ENCODE results near the gene PRKD2. TPM values are rescaled to one million over a fixed set of nuclear protein-coding genes. Genes with fewer than 3 reads are reported as not detected.

The PRKD2 gene
- total and polyA plus RNA-seq, 2 experiments from 2014 or later = 53.8 to 68.0 TPM

DNA sequence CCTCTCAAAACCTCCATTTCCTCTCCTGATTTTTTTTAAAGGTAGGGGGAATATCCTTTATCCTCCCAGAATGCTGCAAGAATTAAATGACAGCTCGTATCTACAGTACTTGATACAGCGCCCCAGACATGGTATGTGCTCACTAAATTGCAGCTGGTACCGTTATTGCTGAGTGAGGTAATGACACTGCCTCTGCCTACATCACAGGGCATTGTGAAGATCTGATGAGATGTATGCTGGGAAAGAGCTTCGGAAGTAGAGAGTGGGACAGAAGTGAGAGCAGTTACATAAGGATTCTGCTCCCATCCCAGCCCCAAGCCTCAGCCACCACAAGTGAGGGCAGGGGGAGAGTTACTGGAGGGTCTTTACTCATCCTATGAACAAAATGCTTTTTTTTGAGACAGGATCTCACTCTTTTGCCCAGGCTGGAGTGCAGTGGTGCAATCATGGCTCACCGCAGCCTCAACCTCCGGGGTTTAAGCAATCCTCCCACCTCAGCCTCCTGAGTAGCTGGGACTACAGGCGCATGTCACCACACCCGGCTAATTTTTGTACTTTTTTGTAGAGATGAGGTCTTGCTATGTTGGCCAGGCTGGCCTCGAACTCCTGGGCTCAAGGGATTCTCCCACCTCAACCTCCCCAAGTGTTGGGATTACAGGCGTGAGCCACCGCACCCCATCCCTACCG, 27.2 kb upstream of the PRKD2 start:
- Histone ChIP-seq H2AFZ (no peak overlapping the region), H3K27me3 (ENCODE audit: insufficient read depth) (no peaks in the 10 kb centered on the region), H3K4me1 (ENCODE audit: insufficient read depth) (peaks cover 10% of the 10 kb centered on the region; the same call in 1 of the 2 replicates), H3K27ac (ENCODE audit: low read depth) (no peak overlapping the region), H3K4me2 (peak overlapping the region; percentile 98; the same call in 1 of the 2 replicates), H3K4me3 (peak overlapping the region; percentile 93), H3K9me2 (ENCODE audit: insufficient read depth) (no peaks in the 10 kb centered on the region), H3K36me3 (ENCODE audit: insufficient read depth) (peaks cover 4% of the 10 kb centered on the region; the same call in 1 of the 2 replicates), H3F3A (replicated peaks; ENCODE audit: low read depth) (0 out of 2 replicates have a peak, but pooled peaks cover 14% of the 10 kb centered on the region), H4K20me1 (replicated peaks; ENCODE audit: insufficient read depth) (peaks cover 60% of the 10 kb centered on the region), H3K79me2 (replicated peaks; ENCODE audit: insufficient read depth) (peaks cover 66% of the 10 kb centered on the region)
- ATAC-seq (no peak), DNase-seq (ENCODE audit: low spot score) (no peak)
- peaks cover 28% of the 10 kb centered on the region for H3K27me3 Mint-ChIP-seq (ENCODE audit: insufficient read depth, low read depth, poor library complexity)
- H3K4me3 Mint-ChIP-seq = peak overlapping the region; percentile 98
- H3K9me3 Mint-ChIP-seq = no peaks in the 10 kb centered on the region; the same call in 1 of the 3 replicates
- H3K4me1 Mint-ChIP-seq = peaks cover 55% of the 10 kb centered on the region
- peaks cover 33% of the 10 kb centered on the region for H3K36me3 Mint-ChIP-seq (ENCODE audit: low read depth)
- TF ChIP-seq EZH2 (IDR thresholded peaks at IDR 0.05; ENCODE audit: low read depth, unreplicated experiment) (no peak), STAT1 (IDR thresholded peaks at IDR 0.05; ENCODE audit: unreplicated experiment) (no peak), ZNF331 (CRISPR knock-in tag; IDR thresholded peaks at IDR 0.05; ENCODE audit: low read depth) (no peak), NANOG (IDR thresholded peaks at IDR 0.05; ENCODE audit: borderline replicate concordance) (no peak), POLR2AphosphoS5 (IDR thresholded peaks at IDR 0.05; ENCODE audit: low read depth) (no peak), ZNF114 (CRISPR knock-in tag; IDR thresholded peaks at IDR 0.05) (no peak), EZH2phosphoT487 (IDR thresholded peaks at IDR 0.05; ENCODE audit: unreplicated experiment) (no peak), CREB1 (CRISPR knock-in tag; IDR thresholded peaks at IDR 0.05; ENCODE audit: low read depth) (no peak), JUNB (IDR thresholded peaks at IDR 0.05; ENCODE audit: unreplicated experiment) (no peak)
- TF ChIP-seq, protein P1, sequence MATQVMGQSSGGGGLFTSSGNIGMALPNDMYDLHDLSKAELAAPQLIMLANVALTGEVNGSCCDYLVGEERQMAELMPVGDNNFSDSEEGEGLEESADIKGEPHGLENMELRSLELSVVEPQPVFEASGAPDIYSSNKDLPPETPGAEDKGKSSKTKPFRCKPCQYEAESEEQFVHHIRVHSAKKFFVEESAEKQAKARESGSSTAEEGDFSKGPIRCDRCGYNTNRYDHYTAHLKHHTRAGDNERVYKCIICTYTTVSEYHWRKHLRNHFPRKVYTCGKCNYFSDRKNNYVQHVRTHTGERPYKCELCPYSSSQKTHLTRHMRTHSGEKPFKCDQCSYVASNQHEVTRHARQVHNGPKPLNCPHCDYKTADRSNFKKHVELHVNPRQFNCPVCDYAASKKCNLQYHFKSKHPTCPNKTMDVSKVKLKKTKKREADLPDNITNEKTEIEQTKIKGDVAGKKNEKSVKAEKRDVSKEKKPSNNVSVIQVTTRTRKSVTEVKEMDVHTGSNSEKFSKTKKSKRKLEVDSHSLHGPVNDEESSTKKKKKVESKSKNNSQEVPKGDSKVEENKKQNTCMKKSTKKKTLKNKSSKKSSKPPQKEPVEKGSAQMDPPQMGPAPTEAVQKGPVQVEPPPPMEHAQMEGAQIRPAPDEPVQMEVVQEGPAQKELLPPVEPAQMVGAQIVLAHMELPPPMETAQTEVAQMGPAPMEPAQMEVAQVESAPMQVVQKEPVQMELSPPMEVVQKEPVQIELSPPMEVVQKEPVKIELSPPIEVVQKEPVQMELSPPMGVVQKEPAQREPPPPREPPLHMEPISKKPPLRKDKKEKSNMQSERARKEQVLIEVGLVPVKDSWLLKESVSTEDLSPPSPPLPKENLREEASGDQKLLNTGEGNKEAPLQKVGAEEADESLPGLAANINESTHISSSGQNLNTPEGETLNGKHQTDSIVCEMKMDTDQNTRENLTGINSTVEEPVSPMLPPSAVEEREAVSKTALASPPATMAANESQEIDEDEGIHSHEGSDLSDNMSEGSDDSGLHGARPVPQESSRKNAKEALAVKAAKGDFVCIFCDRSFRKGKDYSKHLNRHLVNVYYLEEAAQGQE (IDR thresholded peaks at IDR 0.05; ENCODE audit: unreplicated experiment) = no peak
- TF ChIP-seq, protein P2, sequence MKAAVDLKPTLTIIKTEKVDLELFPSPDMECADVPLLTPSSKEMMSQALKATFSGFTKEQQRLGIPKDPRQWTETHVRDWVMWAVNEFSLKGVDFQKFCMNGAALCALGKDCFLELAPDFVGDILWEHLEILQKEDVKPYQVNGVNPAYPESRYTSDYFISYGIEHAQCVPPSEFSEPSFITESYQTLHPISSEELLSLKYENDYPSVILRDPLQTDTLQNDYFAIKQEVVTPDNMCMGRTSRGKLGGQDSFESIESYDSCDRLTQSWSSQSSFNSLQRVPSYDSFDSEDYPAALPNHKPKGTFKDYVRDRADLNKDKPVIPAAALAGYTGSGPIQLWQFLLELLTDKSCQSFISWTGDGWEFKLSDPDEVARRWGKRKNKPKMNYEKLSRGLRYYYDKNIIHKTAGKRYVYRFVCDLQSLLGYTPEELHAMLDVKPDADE (IDR thresholded peaks at IDR 0.05) = no peak
- TF ChIP-seq, protein P3, sequence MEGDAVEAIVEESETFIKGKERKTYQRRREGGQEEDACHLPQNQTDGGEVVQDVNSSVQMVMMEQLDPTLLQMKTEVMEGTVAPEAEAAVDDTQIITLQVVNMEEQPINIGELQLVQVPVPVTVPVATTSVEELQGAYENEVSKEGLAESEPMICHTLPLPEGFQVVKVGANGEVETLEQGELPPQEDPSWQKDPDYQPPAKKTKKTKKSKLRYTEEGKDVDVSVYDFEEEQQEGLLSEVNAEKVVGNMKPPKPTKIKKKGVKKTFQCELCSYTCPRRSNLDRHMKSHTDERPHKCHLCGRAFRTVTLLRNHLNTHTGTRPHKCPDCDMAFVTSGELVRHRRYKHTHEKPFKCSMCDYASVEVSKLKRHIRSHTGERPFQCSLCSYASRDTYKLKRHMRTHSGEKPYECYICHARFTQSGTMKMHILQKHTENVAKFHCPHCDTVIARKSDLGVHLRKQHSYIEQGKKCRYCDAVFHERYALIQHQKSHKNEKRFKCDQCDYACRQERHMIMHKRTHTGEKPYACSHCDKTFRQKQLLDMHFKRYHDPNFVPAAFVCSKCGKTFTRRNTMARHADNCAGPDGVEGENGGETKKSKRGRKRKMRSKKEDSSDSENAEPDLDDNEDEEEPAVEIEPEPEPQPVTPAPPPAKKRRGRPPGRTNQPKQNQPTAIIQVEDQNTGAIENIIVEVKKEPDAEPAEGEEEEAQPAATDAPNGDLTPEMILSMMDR (conservative IDR thresholded peaks at IDR 0.05; ENCODE audit: low read depth in 2 of 2) = no peak
- TF ChIP-seq, protein P4, sequence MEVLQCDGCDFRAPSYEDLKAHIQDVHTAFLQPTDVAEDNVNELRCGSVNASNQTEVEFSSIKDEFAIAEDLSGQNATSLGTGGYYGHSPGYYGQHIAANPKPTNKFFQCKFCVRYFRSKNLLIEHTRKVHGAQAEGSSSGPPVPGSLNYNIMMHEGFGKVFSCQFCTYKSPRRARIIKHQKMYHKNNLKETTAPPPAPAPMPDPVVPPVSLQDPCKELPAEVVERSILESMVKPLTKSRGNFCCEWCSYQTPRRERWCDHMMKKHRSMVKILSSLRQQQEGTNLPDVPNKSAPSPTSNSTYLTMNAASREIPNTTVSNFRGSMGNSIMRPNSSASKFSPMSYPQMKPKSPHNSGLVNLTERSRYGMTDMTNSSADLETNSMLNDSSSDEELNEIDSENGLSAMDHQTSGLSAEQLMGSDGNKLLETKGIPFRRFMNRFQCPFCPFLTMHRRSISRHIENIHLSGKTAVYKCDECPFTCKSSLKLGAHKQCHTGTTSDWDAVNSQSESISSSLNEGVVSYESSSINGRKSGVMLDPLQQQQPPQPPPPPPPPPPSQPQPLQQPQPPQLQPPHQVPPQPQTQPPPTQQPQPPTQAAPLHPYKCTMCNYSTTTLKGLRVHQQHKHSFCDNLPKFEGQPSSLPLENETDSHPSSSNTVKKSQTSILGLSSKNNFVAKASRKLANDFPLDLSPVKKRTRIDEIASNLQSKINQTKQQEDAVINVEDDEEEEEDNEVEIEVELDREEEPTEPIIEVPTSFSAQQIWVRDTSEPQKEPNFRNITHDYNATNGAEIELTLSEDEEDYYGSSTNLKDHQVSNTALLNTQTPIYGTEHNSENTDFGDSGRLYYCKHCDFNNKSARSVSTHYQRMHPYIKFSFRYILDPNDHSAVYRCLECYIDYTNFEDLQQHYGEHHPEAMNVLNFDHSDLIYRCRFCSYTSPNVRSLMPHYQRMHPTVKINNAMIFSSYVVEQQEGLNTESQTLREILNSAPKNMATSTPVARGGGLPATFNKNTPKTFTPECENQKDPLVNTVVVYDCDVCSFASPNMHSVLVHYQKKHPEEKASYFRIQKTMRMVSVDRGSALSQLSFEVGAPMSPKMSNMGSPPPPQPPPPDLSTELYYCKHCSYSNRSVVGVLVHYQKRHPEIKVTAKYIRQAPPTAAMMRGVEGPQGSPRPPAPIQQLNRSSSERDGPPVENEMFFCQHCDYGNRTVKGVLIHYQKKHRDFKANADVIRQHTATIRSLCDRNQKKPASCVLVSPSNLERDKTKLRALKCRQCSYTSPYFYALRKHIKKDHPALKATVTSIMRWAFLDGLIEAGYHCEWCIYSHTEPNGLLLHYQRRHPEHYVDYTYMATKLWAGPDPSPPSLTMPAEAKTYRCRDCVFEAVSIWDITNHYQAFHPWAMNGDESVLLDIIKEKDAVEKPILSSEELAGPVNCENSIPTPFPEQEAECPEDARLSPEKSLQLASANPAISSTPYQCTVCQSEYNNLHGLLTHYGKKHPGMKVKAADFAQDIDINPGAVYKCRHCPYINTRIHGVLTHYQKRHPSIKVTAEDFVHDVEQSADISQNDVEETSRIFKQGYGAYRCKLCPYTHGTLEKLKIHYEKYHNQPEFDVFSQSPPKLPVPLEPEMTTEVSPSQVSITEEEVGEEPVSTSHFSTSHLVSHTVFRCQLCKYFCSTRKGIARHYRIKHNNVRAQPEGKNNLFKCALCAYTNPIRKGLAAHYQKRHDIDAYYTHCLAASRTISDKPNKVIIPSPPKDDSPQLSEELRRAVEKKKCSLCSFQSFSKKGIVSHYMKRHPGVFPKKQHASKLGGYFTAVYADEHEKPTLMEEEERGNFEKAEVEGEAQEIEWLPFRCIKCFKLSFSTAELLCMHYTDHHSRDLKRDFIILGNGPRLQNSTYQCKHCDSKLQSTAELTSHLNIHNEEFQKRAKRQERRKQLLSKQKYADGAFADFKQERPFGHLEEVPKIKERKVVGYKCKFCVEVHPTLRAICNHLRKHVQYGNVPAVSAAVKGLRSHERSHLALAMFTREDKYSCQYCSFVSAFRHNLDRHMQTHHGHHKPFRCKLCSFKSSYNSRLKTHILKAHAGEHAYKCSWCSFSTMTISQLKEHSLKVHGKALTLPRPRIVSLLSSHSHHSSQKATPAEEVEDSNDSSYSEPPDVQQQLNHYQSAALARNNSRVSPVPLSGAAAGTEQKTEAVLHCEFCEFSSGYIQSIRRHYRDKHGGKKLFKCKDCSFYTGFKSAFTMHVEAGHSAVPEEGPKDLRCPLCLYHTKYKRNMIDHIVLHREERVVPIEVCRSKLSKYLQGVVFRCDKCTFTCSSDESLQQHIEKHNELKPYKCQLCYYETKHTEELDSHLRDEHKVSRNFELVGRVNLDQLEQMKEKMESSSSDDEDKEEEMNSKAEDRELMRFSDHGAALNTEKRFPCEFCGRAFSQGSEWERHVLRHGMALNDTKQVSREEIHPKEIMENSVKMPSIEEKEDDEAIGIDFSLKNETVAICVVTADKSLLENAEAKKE (CRISPR knock-in tag; IDR thresholded peaks at IDR 0.05) = no peak
- no peak overlapping the region for H3K27ac Mint-ChIP-seq
